Diencephalon (tissue), 1 donor: Measurements from ENCODE around the gene DRD1. TPM values are rescaled to one million over a fixed set of nuclear protein-coding genes. Genes with fewer than 3 reads are reported as not detected.

ENCODE experiments used
- total RNA-seq: library from RNA; depleted of rRNA; stranded (reverse); fragments of >200 nt; gene quantifications from one replicate; pipeline ENCODE4 v1.2.3, GENCODE V29; 2014

The DRD1 gene
- total RNA-seq, result 27.0 TPM

DNA sequence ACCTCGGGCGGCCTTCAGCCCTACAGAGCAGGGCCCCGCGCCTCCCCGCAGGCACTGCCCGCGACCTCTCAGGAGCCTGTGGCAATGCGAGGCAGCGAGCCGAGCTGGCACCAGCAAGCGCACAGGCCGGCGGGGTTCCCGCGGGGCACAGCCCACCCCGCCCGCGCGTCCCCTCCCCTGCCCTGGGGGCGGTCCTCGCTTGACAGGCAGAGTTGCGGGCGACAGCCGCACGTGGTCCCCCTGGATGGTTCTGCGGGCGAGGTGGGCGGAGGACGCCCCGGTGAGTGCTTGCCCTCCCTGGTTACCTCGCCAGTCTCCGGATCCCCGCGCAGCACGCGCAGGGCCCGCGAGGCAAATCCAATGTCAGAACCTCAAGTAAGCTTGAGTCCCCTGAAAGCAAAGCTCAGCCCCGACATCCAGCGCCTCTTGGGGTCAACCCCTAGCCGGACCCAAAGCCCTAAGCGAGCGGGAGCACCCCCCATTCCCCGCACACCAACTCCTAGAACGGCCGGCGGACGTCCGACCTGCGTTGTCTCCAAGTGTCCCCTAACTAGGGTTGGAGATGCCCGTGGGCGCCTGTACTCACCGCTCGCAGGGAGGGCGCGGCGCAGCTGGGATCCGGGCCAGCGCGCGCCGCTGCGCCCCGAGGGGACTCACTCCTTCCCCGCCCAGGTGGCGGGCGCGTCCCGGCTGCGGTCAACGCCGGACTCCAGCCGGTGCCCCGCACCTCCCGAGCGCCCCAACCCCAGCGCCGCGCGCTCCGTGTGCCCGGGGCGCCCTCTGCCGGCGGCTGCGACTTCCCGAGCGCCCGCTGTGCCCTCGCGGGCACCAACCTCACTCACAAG, at the start of gene DRD1:
DRD1 (minus strand) TSS at position 123 of the 845 bp plus-strand sequence. CDS start 1,083 bp downstream, outside the sequence.

DNA sequence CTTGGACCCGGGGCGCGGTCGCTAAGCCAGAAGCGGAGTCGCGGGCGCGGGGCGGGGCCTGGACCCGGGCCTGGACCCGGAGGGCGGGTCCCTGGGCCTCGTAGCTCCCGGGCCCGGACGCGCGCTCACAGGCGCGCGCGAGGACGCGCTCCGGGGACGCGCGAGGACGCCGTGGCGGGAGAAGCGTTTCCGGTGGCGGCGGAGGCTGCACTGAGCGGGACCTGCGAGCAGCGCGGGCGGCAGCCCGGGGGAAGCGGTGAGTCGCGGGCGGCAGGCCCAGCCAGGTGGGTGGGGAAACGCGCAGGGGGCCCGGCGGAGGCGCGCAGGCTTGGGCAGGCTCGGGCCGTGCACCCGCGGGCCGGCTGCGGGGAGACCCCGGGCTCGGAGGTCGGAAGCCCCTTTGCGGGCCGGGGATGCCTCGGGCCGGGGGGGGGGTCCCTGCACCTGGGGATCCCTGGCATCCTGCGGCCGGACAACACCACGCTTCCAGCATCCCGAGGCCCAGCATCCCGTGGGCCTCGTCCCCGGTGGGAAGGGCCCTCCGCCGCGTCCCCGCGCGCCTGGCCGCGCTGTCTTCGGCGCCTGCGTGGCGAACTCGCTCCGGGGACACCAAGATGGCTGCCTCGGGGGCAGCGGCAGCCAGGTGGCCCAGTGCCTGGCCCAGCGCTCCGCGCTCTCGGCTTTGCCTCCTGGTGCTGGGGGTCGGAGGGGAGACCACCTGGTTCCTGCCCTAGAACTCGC, 34.6 kb upstream of the DRD1 start, which contains the start of gene SFXN1:
SFXN1 (plus strand) TSS at position 177 of the 741 bp plus-strand sequence. CDS start 13,544 bp downstream, outside the sequence.

Other genes starting within 250 kb of the DRD1 start
- 96.4 TPM for gene SFXN1, start 34.4 kb upstream of the DRD1 start, total RNA-seq
- 4.8 TPM for gene HRH2, start 213.9 kb upstream of the DRD1 start, total RNA-seq